ENCODE data around the gene CDH4. TPM values are rescaled to one million over a fixed set of nuclear protein-coding genes. Genes with fewer than 3 reads are reported as not detected.

CDH4 gene
- total and polyA plus RNA-seq, 2 of the 8 experiments (the other 6 are each of a cell fraction or from before 2014, with no cell fraction given), result 4.3 to 7.9 TPM

DNA sequence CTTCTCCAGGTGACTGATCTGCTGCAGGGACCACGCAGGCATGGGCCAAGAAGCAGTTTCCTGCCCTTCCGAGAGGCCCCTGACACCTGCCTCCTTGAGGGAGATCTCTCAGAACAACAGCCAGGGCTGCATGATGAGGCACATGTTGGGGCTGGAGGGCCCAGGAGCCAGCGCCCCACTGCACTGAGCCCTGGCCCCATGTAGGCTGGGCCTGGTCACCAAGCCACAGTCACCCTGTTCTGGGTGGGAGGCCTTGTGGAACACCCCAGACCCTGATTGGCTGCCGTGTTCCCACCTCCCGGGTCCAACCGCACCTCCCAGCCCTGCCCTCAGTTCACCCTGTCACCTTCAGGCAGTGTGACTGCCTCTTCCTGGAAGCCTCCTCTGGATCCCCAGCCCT, 639.4 kb downstream of the CDH4 start:
- H2BK15ac ChIP-seq (ENCODE audit: low read length), result no peak overlapping the region
- no peak overlapping the region for H2BK120ac ChIP-seq (replicated peaks; ENCODE audit: low read depth, low read length)
- no peak overlapping the region for H3K56ac ChIP-seq (replicated peaks; ENCODE audit: insufficient read length, low read depth, low read length)
- H4K20me1 ChIP-seq (replicated peaks in 1 of 2; ENCODE audit: control insufficient read depth in 1 of 2, insufficient read depth in 2 of 2, low read length in 2 of 2), result peaks cover 1 to 11% of the 10 kb centered on the region in 2 experiments
- no peak overlapping the region for H3K18ac ChIP-seq (ENCODE audit: extremely low read depth, low read length)
- no peak overlapping the region for H3K4me2 ChIP-seq (ENCODE audit: insufficient read depth in 1 of 2, low read depth in 2 of 2, low read length in 2 of 2)
- H2BK12ac ChIP-seq (ENCODE audit: low read depth, low read length), result no peak overlapping the region
- no peak overlapping the region for H2AK5ac ChIP-seq (ENCODE audit: low read depth, low read length)
- H3K27me3 ChIP-seq (replicated peaks in 1 of 4; ENCODE audit: control insufficient read depth in 3 of 4, extremely low read depth in 1 of 4, insufficient read depth in 3 of 4, low read length in 3 of 4), result peaks cover 0 to 6% (median 0%) of the 10 kb centered on the region in 4 experiments; a peak in 2 of 7 replicates
- no peak overlapping the region for H2AFZ ChIP-seq (ENCODE audit: low read length)
- no peak overlapping the region for H3K4ac ChIP-seq (replicated peaks; ENCODE audit: insufficient read length, low read depth, low read length)
- no peaks in the 10 kb centered on the region for H3K4me1 ChIP-seq (replicated peaks in 1 of 4; ENCODE audit: control insufficient read depth in 3 of 4, insufficient read depth in 4 of 4, low read length in 3 of 4)
- no peak overlapping the region for H3K23ac ChIP-seq (ENCODE audit: insufficient read length)
- no peak overlapping the region for H4K5ac ChIP-seq (ENCODE audit: insufficient read length, low read depth, low read length)
- no peak overlapping the region for H2BK20ac ChIP-seq (ENCODE audit: low read length)
- H3K14ac ChIP-seq (ENCODE audit: insufficient read length), result no peak overlapping the region
- no peak overlapping the region for H4K91ac ChIP-seq (replicated peaks; ENCODE audit: insufficient read length, low read length)
- H3K79me1 ChIP-seq (ENCODE audit: low read depth, low read length), result no peaks in the 10 kb centered on the region
- 63% methylated on average over 5 of the region's 6 CpGs; no CpG with 5 or more reads in 1 of the 2 experiments for WGBS, 2 experiments (ENCODE audit: extremely low coverage in 1 of 2, insufficient coverage in 1 of 2, insufficient read length in 1 of 2, insufficient replicate concordance in 2 of 2, low coverage in 1 of 2, low lambda C conversion rate in 2 of 2, missing lambda C conversion rate in 1 of 2)
- H3K9ac ChIP-seq (replicated peaks in 1 of 4; ENCODE audit: extremely low read depth in 1 of 4, low read depth in 3 of 4, low read length in 3 of 4), result no peak overlapping the region
- no peak for TF ChIP-seq HDAC2 (IDR thresholded peaks at IDR 0.05; ENCODE audit: borderline replicate concordance in 1 of 2, low read depth in 2 of 2, low read length in 2 of 2)
- TF ChIP-seq BACH1 (IDR thresholded peaks at IDR 0.05; ENCODE audit: low read length), result no peak
- TF ChIP-seq TAF1 (IDR thresholded peaks at IDR 0.05; ENCODE audit: low read depth, low read length), result no peak
- TF ChIP-seq RFX5 (IDR thresholded peaks at IDR 0.05; ENCODE audit: borderline replicate concordance, low read depth, low read length), result no peak
- no peak for TF ChIP-seq SIX5 (IDR thresholded peaks at IDR 0.05; ENCODE audit: low read depth, low read length)
- TF ChIP-seq, protein P1, sequence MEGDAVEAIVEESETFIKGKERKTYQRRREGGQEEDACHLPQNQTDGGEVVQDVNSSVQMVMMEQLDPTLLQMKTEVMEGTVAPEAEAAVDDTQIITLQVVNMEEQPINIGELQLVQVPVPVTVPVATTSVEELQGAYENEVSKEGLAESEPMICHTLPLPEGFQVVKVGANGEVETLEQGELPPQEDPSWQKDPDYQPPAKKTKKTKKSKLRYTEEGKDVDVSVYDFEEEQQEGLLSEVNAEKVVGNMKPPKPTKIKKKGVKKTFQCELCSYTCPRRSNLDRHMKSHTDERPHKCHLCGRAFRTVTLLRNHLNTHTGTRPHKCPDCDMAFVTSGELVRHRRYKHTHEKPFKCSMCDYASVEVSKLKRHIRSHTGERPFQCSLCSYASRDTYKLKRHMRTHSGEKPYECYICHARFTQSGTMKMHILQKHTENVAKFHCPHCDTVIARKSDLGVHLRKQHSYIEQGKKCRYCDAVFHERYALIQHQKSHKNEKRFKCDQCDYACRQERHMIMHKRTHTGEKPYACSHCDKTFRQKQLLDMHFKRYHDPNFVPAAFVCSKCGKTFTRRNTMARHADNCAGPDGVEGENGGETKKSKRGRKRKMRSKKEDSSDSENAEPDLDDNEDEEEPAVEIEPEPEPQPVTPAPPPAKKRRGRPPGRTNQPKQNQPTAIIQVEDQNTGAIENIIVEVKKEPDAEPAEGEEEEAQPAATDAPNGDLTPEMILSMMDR (IDR thresholded peaks at IDR 0.05; ENCODE audit: control extremely low read depth in 1 of 3, insufficient read depth in 1 of 3, low read depth in 1 of 3, low read length in 3 of 3), result no peak
- 0 out of 4 replicates have a peak, but pooled peaks cover 0 to 8% of the 10 kb centered on the region in 2 experiments for H3K9me3 ChIP-seq (ENCODE audit: insufficient read depth in 2 of 2, low read depth in 1 of 2, low read length in 1 of 2)
- H3K79me2 ChIP-seq (ENCODE audit: control insufficient read depth in 1 of 2, insufficient read depth in 2 of 2, low read length in 2 of 2), result no peaks in the 10 kb centered on the region
- no peaks in the 10 kb centered on the region for H3K36me3 ChIP-seq (ENCODE audit: control insufficient read depth in 2 of 4, insufficient read depth in 4 of 4, low read length in 3 of 4)
- FAIRE-seq, result no peak
- no peak overlapping the region for H2BK5ac ChIP-seq (ENCODE audit: low read depth, low read length)
- no peak overlapping the region for H3K4me3 ChIP-seq (ENCODE audit: extremely low read depth in 1 of 4, insufficient read depth in 2 of 4, low read depth in 3 of 4, low read length in 4 of 4)
- ChIA-PET CTCF (ENCODE audit: partially characterized antibody) (interaction anchor here (1.4 kb wide), 1 partner anchor 13 kb away, joined by 3 read pairs; no protein-coding TSS in a partner anchor), POLR2A (ENCODE audit: partially characterized antibody) (no interaction called here)
- H4K8ac ChIP-seq (ENCODE audit: extremely low read depth, insufficient read depth, low read length), result no peak overlapping the region
- H3K23me2 ChIP-seq (ENCODE audit: low read depth, low read length), result peaks cover 26% of the 10 kb centered on the region; the same call in 1 of the 2 replicates
- no peak overlapping the region for H3K27ac ChIP-seq (ENCODE audit: low read depth, low read length)
- no peak for DNase-seq (ENCODE audit: low read depth in 1 of 2, low spot score in 2 of 2)

All from H1 (cell line).